HepG2 (cell line): Measurements from ENCODE around the gene ESPNL. TPM values are rescaled to one million over a fixed set of nuclear protein-coding genes. Genes with fewer than 3 reads are reported as not detected.

Experiments
- ATAC-seq: fragments of 200-7000 bp; cut with Tn5 transposase; 3 replicates; pipeline ENCODE4 v1.9.1; 2020; ENCODE audit warnings: mild to moderate bottlenecking, moderate library complexity
- BruUV-seq: library from RNA; stranded (reverse); fragments of 400-500 nt; replicated peaks from 2 replicates; lab custom pipeline; 2021; lab: Mats Ljungman, UMichigan
- CTCF ChIA-PET: fragments of 300-600 bp; formaldehyde crosslinking; extraction: SDS; loops from one replicate; lab custom pipeline; 2021; ENCODE audit warnings: low total read pairs, inconsistent platforms, low intra/inter-chr PET ratio; lab: Yijun Ruan, JAX
- POLR2A ChIA-PET: fragments of 350-600 bp; sonication (Branson Sonifier 250); formaldehyde crosslinking; loops from one replicate; lab custom pipeline; 2020; ENCODE audit warnings: antibody characterized with exemption, inconsistent platforms; lab: Yijun Ruan, JAX
- DNase-seq: peaks from one replicate; pipeline ENCODE4 v3.0.0-alpha.2; 2015; ENCODE audit warnings: low spot score
- FAIRE-seq: peaks from 3 replicates; lab custom pipeline; 2011; peaks lifted over from hg19 to GRCh38; lab: Jason Lieb, UNC
- H2AFZ ChIP-seq: one replicate; pipeline ENCODE4 v1.6.1; 2011; ENCODE audit warnings: low read length, inconsistent platforms
- H3K27ac ChIP-seq: fragments of 300-600 bp; 3 replicates; pipeline ENCODE4 v1.8.0; 2011; ENCODE audit warnings: mixed run types, mild to moderate bottlenecking, mixed read lengths, low read length, inconsistent platforms; ENCODE audit not compliant: insufficient read depth; ENCODE audit errors: extremely low read length
- H3K27me3 ChIP-seq, 2 experiments: fragments of 200-600 bp in 1 of 2; 2 replicates in 1 of 2; 3 replicates in 1 of 2; pipeline versions ENCODE4 v1.6.0 to v1.8.0; 2011; ENCODE audit warnings: low read length in 2 of 2, mild to moderate bottlenecking in 2 of 2, moderate library complexity in 2 of 2, inconsistent platforms in 1 of 2; ENCODE audit not compliant: insufficient read depth in 2 of 2, control insufficient read depth in 1 of 2
- H3K36me3 ChIP-seq, 2 experiments: fragments of 200-600 bp in 1 of 2; replicated peaks in 1 of 2; 2 replicates in 1 of 2; 3 replicates in 1 of 2; pipeline versions ENCODE4 v1.5.1 to v1.8.0; 2011; ENCODE audit warnings: low read length in 2 of 2, inconsistent platforms in 1 of 2; ENCODE audit not compliant: insufficient read depth in 2 of 2, control insufficient read depth in 1 of 2
- H3K4me1 ChIP-seq: 2 replicates; pipeline ENCODE4 v1.5.1; 2012; ENCODE audit warnings: low read length, inconsistent platforms; ENCODE audit not compliant: insufficient read depth
- H3K4me2 ChIP-seq: 2 replicates; pipeline ENCODE4 v1.6.0; 2011; ENCODE audit warnings: low read depth, low read length, inconsistent platforms
- H3K4me3 ChIP-seq, 3 experiments: fragments of 200-600 bp in 1 of 3; sonication (generic), shearing (Covaris generic) in 1 of 3; replicated peaks in 1 of 3; 2 replicates each; pipeline ENCODE4 v1.5.1; 2011 to 2016; ENCODE audit warnings: low read length in 3 of 3, inconsistent platforms in 2 of 3, low read depth in 2 of 3, mild to moderate bottlenecking in 2 of 3, control low read depth in 1 of 3, mixed read lengths in 1 of 3; ENCODE audit not compliant: insufficient read depth in 1 of 3
- H3K79me2 ChIP-seq: one replicate; pipeline ENCODE4 v1.6.1; 2011; ENCODE audit warnings: low read length, inconsistent platforms; ENCODE audit not compliant: insufficient read depth
- H3K9ac ChIP-seq: 2 replicates; pipeline ENCODE4 v1.6.0; 2011; ENCODE audit warnings: mild to moderate bottlenecking, low read depth, low read length, inconsistent platforms; ENCODE audit not compliant: insufficient read depth
- H3K9me3 ChIP-seq: 2 replicates; pipeline ENCODE4 v1.5.1; 2012; ENCODE audit warnings: mild to moderate bottlenecking, low read length
- H4K20me1 ChIP-seq: 2 replicates; pipeline ENCODE4 v1.6.0; 2011; ENCODE audit warnings: inconsistent platforms, mild to moderate bottlenecking, low read length, moderate library complexity; ENCODE audit not compliant: insufficient read depth
- CEBPG ChIP-seq: IDR thresholded peaks from 2 replicates; pipeline ENCODE4 v1.6.1; 2016
- DMAP1 ChIP-seq: IDR thresholded peaks from 2 replicates; pipeline ENCODE4 v1.6.1; 2016
- LBX2 ChIP-seq: sonication (generic); formaldehyde crosslinking; IDR thresholded peaks from 2 replicates; pipeline ENCODE4 v1.5.0; 2020; ENCODE audit warnings: missing genetic modification reagents, mild to moderate bottlenecking, borderline replicate concordance
- MAZ ChIP-seq, 2 experiments: sonication (generic) in 1 of 2; formaldehyde crosslinking in 1 of 2; IDR thresholded peaks; 2 replicates each; pipeline versions ENCODE4 v1.5.0 to v1.6.1; 2012 to 2020; ENCODE audit warnings: low read depth in 2 of 2, mild to moderate bottlenecking in 2 of 2, borderline replicate concordance in 1 of 2, improper control_type of control experiment in 1 of 2, low read length in 1 of 2, missing genetic modification reagents in 1 of 2, moderate library complexity in 1 of 2
- NFYC ChIP-seq: IDR thresholded peaks from 2 replicates; pipeline ENCODE4 v1.6.1; 2016; ENCODE audit warnings: missing genetic modification reagents, missing compliant biosample characterization
- TGIF2 ChIP-seq: IDR thresholded peaks from 2 replicates; pipeline ENCODE4 v1.6.1; 2016; ENCODE audit warnings: control low read depth, missing compliant biosample characterization
- YY1 ChIP-seq: IDR thresholded peaks from 2 replicates; pipeline ENCODE4 v1.6.1; 2011; ENCODE audit warnings: low read length, low read depth, moderate library complexity, mild to moderate bottlenecking; ENCODE audit not compliant: insufficient read depth, insufficient replicate concordance
- ZKSCAN8 ChIP-seq: IDR thresholded peaks from 2 replicates; pipeline ENCODE4 v1.6.1; 2016; ENCODE audit warnings: borderline replicate concordance, missing genetic modification reagents, missing compliant biosample characterization
- ZNF367 ChIP-seq: sonication (generic); formaldehyde crosslinking; IDR thresholded peaks from 2 replicates; pipeline ENCODE4 v1.4.0; 2020; ENCODE audit warnings: missing genetic modification reagents, borderline replicate concordance
- ZNF619 ChIP-seq: sonication (generic); formaldehyde crosslinking; IDR thresholded peaks from 2 replicates; pipeline ENCODE4 v1.4.0; 2020; ENCODE audit warnings: mild to moderate bottlenecking, missing genetic modification reagents
- ZNF850 ChIP-seq: sonication (generic); formaldehyde crosslinking; conservative IDR thresholded peaks from 2 replicates; pipeline ENCODE4 v1.9.0; 2021; ENCODE audit warnings: mild to moderate bottlenecking, missing genetic modification reagents
- WGBS: methylation state at CpG from one replicate; pipeline ENCODE4 v1.1.6; 2017; ENCODE audit warnings: low lambda C conversion rate; 5-methylcytosine and 5-hydroxymethylcytosine counted together
- in situ Hi-C: cut with HindIII; loops from 2 replicates; pipeline ENCODE4 v1.10.0; 2017; ENCODE audit warnings: low pct_unique_long_range_greater_than_20kb; ENCODE audit not compliant: extremely low pct_ligation_motif_present
- intact Hi-C: fragments of 100-400 bp; cut with micrococcal nuclease; formaldehyde crosslinking; loops from one replicate; pipeline ENCODE4 v1.10.0; 2022; ENCODE audit not compliant: unreplicated experiment
- polyA plus RNA-seq, 8 experiments: library from polyadenylated mRNA; depleted of rRNA in 3 of 8; stranded (reverse) in 7 of 8; unstranded in 1 of 8; fragments of >200 nt; fragmentation: Illumina TruSeq in 4 of 8; extraction: Trizol in 4 of 8; gene quantifications; 2 replicates each; pipeline versions ENCODE4 v1.2.1 to v1.2.3, GENCODE V29; 2011 to 2016; ENCODE audit warnings: low read depth in 4 of 8, missing spikeins in 1 of 8, mixed read lengths in 1 of 8; ENCODE audit not compliant: insufficient read depth in 1 of 8
- total RNA-seq, 5 experiments: library from RNA; depleted of rRNA; stranded (reverse); fragments of >200 nt; fragmentation: Illumina TruSeq; extraction: Trizol; gene quantifications; 2 replicates each; pipeline ENCODE4 v1.2.3, GENCODE V29; 2016; ENCODE audit warnings: low read depth in 1 of 5

Gene ESPNL
- total and polyA plus RNA-seq, 2 of the 13 experiments (the other 11 are each of a cell fraction or from before 2014, with no cell fraction given): 0.45 to 0.80 TPM

DNA sequence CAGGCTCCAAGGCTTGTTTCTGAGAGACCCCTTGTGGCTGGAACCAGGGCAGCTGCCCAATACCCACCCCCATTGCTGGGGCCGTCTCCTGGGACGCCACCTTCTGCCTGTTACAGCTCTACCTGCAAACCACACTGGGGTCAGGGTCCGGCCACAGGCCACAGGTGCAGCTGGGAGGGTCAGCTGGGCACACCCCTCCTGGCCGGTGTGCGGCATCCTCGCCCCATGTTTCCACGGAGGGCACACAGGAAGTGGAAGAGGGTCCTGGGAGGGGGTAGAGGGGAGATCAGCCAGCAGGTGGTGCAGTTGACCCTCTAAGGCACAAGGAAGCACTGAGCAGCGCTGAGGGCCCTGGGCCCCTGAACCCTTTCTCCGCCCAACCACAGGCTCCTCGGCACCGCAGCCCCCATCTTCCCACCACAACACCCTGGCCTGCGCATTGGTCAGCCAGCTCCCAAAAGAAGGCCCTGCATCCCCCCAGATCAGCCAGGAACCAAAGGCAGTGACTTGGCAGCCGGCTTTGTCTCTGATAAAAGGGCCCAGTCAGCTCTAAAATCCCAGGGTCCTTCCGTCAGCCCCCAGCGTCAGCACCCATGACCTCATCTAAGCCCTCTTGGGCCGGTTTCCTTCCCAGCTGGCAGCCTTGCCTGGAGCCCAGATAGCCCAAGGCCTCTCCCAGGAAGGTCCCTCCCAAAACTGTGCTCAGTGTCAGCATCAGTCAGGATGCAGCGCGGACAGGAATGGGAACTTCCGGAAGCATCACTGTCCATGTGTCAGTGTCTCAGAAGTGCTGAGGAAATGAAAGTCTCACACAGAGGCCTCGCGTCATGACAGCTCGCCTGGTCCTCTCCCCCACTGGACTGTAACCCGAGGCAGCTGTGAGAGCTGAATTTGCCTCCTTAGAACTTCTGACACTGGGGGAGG lies 60.3 kb downstream of the ESPNL start (continued):
- TF ChIP-seq YY1 (peak; percentile 15), ZNF850 (CRISPR knock-in tag) (no peak), NFYC (CRISPR knock-in tag) (no peak), MAZ (IDR thresholded peaks at IDR 0.05; ENCODE audit: borderline replicate concordance, low read depth, low read length) (no peak), MAZ (CRISPR knock-in tag; IDR thresholded peaks at IDR 0.05; ENCODE audit: low read depth) (peak; percentile 58; the same call in 1 of the 2 replicates), LBX2 (CRISPR knock-in tag) (no peak), TGIF2 (CRISPR knock-in tag) (no peak)

GRCh38 chr2:238161291-238162051 lies 61.3 kb downstream of the ESPNL start:
- in situ Hi-C loops: no loop called here
- FAIRE-seq: no peak
- Histone ChIP-seq H3K27me3 (peaks cover 38 to 70% of the 10 kb centered on the region in 2 experiments), H3K9me3 (no peaks in the 10 kb centered on the region), H3K4me2 (no peak overlapping the region), H3K9ac (no peak overlapping the region), H2AFZ (no peak overlapping the region), H3K36me3 (no peaks in the 10 kb centered on the region), H3K27ac (no peak overlapping the region), H3K4me1 (peaks cover 25% of the 10 kb centered on the region), H3K4me3 (no peak overlapping the region), H3K79me2 (no peaks in the 10 kb centered on the region), H4K20me1 (no peaks in the 10 kb centered on the region)
- intact Hi-C loops: loop anchor here (2.0 kb wide), 1 partner anchor 95 kb away; no protein-coding TSS in a partner anchor
- ATAC-seq: no peak
- no peak for TF ChIP-seq ZNF619 (CRISPR knock-in tag)
- TF ChIP-seq DMAP1 (CRISPR knock-in tag): no peak
- no peak for TF ChIP-seq ZNF367 (CRISPR knock-in tag)
- TF ChIP-seq CEBPG (CRISPR knock-in tag): no peak
- no peak for TF ChIP-seq ZKSCAN8
- no peak for DNase-seq
- ChIA-PET CTCF (interaction anchor here (2.3 kb wide), 1 partner anchor 102 kb away, joined by 6 read pairs; no protein-coding TSS in a partner anchor), POLR2A (no interaction called here)
- no TSS peak for BruUV-seq
- 44% methylated on average over 20 of the region's 21 CpGs for WGBS
